Prostate gland (tissue), 2 donors: Measurements from ENCODE around the gene GRAMD4. TPM values are rescaled to one million over a fixed set of nuclear protein-coding genes. Genes with fewer than 3 reads are reported as not detected.

Source experiments
- DNase-seq: peaks from one replicate; pipeline ENCODE4 v3.0.0-alpha.2; 2019; ENCODE audit warnings: low spot score
- H3K27ac ChIP-seq, 2 donors: fragments of 200-600 bp; sonication (generic); 2 replicates each; pipeline ENCODE4 v1.5.1; 2017 to 2019
- H3K27me3 ChIP-seq: fragments of 200-600 bp; sonication (generic); replicated peaks from 2 replicates; pipeline ENCODE4 v1.5.1; 2019; ENCODE audit not compliant: insufficient read depth
- H3K36me3 ChIP-seq, 2 donors: fragments of 200-600 bp; sonication (generic); 1 replicate in 1 of 2; 2 replicates in 1 of 2; pipeline versions ENCODE4 v1.5.1 to v1.8.1; 2017 to 2019
- H3K4me1 ChIP-seq: fragments of 200-600 bp; sonication (generic); replicated peaks from 2 replicates; pipeline ENCODE4 v1.5.1; 2019
- H3K4me3 ChIP-seq, 2 donors: fragments of 200-600 bp; sonication (generic); 2 replicates each; pipeline ENCODE4 v1.5.1; 2017 to 2019
- H3K9me3 ChIP-seq: fragments of 200-600 bp; sonication (generic); 2 replicates; pipeline ENCODE4 v1.5.1; 2017
- CTCF ChIP-seq, 4 experiments: fragments of 200-600 bp in 2 of 4; fragments of 450-650 bp in 2 of 4; sonication (generic) in 2 of 4; IDR thresholded peaks; 1 replicate in 3 of 4; 2 replicates in 1 of 4; pipeline ENCODE4 v1.5.1; 2016 to 2019; ENCODE audit warnings: antibody characterized with exemption in 4 of 4, mild to moderate bottlenecking in 2 of 4, moderate library complexity in 2 of 4
- POLR2A ChIP-seq: fragments of 450-650 bp; IDR thresholded peaks from one replicate; pipeline ENCODE4 v1.6.1; 2016; ENCODE audit warnings: antibody characterized with exemption, mild to moderate bottlenecking
- POLR2AphosphoS5 ChIP-seq: sonication (generic); formaldehyde crosslinking; IDR thresholded peaks from one replicate; pipeline ENCODE4 v1.6.1; 2017; ENCODE audit warnings: antibody characterized with exemption
- WGBS: methylation state at CpG from one replicate; pipeline ENCODE4 v1.1.5; 2018; 5-methylcytosine and 5-hydroxymethylcytosine counted together
- intact Hi-C: fragments of 100-400 bp; cut with DNase I; formaldehyde crosslinking; loops from one replicate; pipeline ENCODE4 v1.14.2; 2022
- total RNA-seq, 2 donors: library from RNA; depleted of rRNA; stranded (reverse); fragments of >200 nt; gene quantifications; one replicate each; pipeline ENCODE4 v1.1.0, GENCODE V29; 2016

Gene GRAMD4
- total RNA-seq, 2 donors from 2014 or later = 12.1 to 20.2 TPM

GRCh38 chr22:46598224-46598623 is 22.0 kb upstream of the GRAMD4 start:
- WGBS = 87% methylated on average over 7 of the region's 7 CpGs
- H3K4me3 ChIP-seq = no peak overlapping the region
- no peaks in the 10 kb centered on the region for H3K36me3 ChIP-seq
- H3K27ac ChIP-seq = no peak overlapping the region
- H3K9me3 ChIP-seq = no peaks in the 10 kb centered on the region
- intact Hi-C loops = no loop called here
- H3K27me3 ChIP-seq = no peaks in the 10 kb centered on the region
- no peak for TF ChIP-seq CTCF (IDR thresholded peaks at IDR 0.05)
- TF ChIP-seq POLR2A = no peak
- no peak for TF ChIP-seq POLR2AphosphoS5
- peaks cover 5% of the 10 kb centered on the region for H3K4me1 ChIP-seq
- DNase-seq = no peak

- no peak overlapping the region for H3K27ac ChIP-seq
- H3K9me3 ChIP-seq = no peaks in the 10 kb centered on the region
- no peak for DNase-seq
- WGBS = 87% methylated on average over 18 of the region's 18 CpGs
- no peak overlapping the region for H3K4me3 ChIP-seq
- peaks cover 5% of the 10 kb centered on the region for H3K4me1 ChIP-seq
- no peaks in the 10 kb centered on the region for H3K27me3 ChIP-seq
- intact Hi-C loops = no loop called here
- H3K36me3 ChIP-seq = no peaks in the 10 kb centered on the region
- TF ChIP-seq POLR2A = no peak
- TF ChIP-seq POLR2AphosphoS5 = no peak
Observed at GRCh38 chr22:46598737-46599424, 21.3 kb upstream of the GRAMD4 start.

- Histone ChIP-seq H3K36me3 (no peaks in the 10 kb centered on the region), H3K27ac (no peak overlapping the region), H3K9me3 (no peaks in the 10 kb centered on the region), H3K4me3 (no peak overlapping the region), H3K4me1 (peaks cover 5% of the 10 kb centered on the region), H3K27me3 (no peaks in the 10 kb centered on the region)
- no peak for DNase-seq
- intact Hi-C loops = no loop called here
- TF ChIP-seq POLR2A (no peak), POLR2AphosphoS5 (no peak), CTCF (IDR thresholded peaks at IDR 0.05) (no peak)
- WGBS = 90% methylated on average over 15 of the region's 15 CpGs
Observed at GRCh38 chr22:46600273-46600796, 19.9 kb upstream of the GRAMD4 start.

DNA sequence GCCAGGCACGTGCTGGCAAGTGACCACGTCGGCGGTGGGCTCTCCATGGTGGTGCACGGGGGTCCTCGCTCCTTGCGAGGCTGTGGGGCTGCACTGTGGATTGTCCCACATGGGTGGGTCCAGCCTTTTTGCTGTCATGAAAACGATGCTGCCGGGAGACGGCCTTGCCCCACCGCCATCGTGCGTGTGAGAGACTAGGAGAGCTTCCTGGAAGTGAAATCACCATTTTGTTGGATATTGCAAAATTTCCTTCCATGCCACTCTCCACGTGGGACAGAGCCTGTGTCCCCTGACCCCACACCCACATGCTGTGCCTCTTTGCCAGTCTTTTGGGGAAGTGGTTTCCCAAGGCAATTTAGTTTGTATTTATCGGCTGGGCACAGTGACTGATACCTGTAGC is 18.2 kb upstream of the GRAMD4 start:
- Histone ChIP-seq H3K4me1 (no peaks in the 10 kb centered on the region), H3K9me3 (no peaks in the 10 kb centered on the region), H3K27ac (no peak overlapping the region), H3K36me3 (no peaks in the 10 kb centered on the region), H3K27me3 (no peaks in the 10 kb centered on the region), H3K4me3 (no peak overlapping the region)
- no peak for DNase-seq
- no peak for TF ChIP-seq POLR2AphosphoS5
- WGBS = 89% methylated on average over 15 of the region's 15 CpGs
- intact Hi-C loops = no loop called here

- no peak for DNase-seq
- TF ChIP-seq POLR2A (no peak), POLR2AphosphoS5 (no peak), CTCF (IDR thresholded peaks at IDR 0.05) (no peak)
- no peaks in the 10 kb centered on the region for H3K36me3 ChIP-seq
- H3K4me1 ChIP-seq = no peaks in the 10 kb centered on the region
- no peaks in the 10 kb centered on the region for H3K9me3 ChIP-seq
- H3K27ac ChIP-seq = no peak overlapping the region
- intact Hi-C loops = no loop called here
- no peaks in the 10 kb centered on the region for H3K27me3 ChIP-seq
- H3K4me3 ChIP-seq = no peak overlapping the region
- WGBS = 46% methylated on average over 8 of the region's 8 CpGs
Observed at GRCh38 chr22:46604306-46604690, 15.9 kb upstream of the GRAMD4 start.

GRCh38 chr22:46605117-46605516 is 15.1 kb upstream of the GRAMD4 start:
- Histone ChIP-seq H3K4me3 (no peak overlapping the region), H3K27me3 (no peaks in the 10 kb centered on the region), H3K4me1 (no peaks in the 10 kb centered on the region), H3K36me3 (no peaks in the 10 kb centered on the region), H3K27ac (no peak overlapping the region), H3K9me3 (no peaks in the 10 kb centered on the region)
- no peak for DNase-seq
- WGBS = 97% methylated on average over 6 of the region's 6 CpGs
- TF ChIP-seq CTCF (IDR thresholded peaks at IDR 0.05) = no peak
- no peak for TF ChIP-seq POLR2A
- no peak for TF ChIP-seq POLR2AphosphoS5
- intact Hi-C loops = no loop called here
